K562 (cell line): ENCODE results near the gene TMC6. TPM values are rescaled to one million over a fixed set of nuclear protein-coding genes. Genes with fewer than 3 reads are reported as not detected.
A peak's percentile ranks its signal among the peaks of the same experiment; 100 is the strongest.

Source experiments
- ATAC-seq: fragments of 200-7000 bp; cut with Tn5 transposase; 3 replicates; pipeline ENCODE4 v1.9.1; 2020; ENCODE audit warnings: moderate library complexity
- BruUV-seq: library from RNA; stranded (reverse); fragments of 400-500 nt; replicated peaks from 2 replicates; lab custom pipeline; 2021; lab: Mats Ljungman, UMichigan
- CTCF ChIA-PET: fragments of 300-600 bp; formaldehyde crosslinking; extraction: SDS; loops from one replicate; lab custom pipeline; 2021; ENCODE audit warnings: low intra/inter-chr PET ratio; lab: Yijun Ruan, JAX
- POLR2A ChIA-PET: fragments of 300-600, 350-650 bp; sonication (Branson Sonifier 250); formaldehyde crosslinking; extraction: SDS; loops from one replicate; lab custom pipeline; 2021; ENCODE audit warnings: antibody characterized with exemption, inconsistent platforms; lab: Yijun Ruan, JAX
- DNase-seq, 4 experiments: peaks; one replicate each; pipeline versions ENCODE4 v3.0.0 to v3.0.0-alpha.2; 2011 to 2018; ENCODE audit warnings: low spot score in 3 of 4, mixed read lengths in 3 of 4; ENCODE audit errors: extremely low read depth in 1 of 4
- FAIRE-seq: peaks from 2 replicates; lab custom pipeline; 2011; peaks lifted over from hg19 to GRCh38; lab: Jason Lieb, UNC
- H2AFZ ChIP-seq: 2 replicates; pipeline ENCODE4 v1.6.0; 2011; ENCODE audit warnings: low read depth, low read length, control low read depth, inconsistent platforms
- H3K27ac ChIP-seq: fragments of 200-600 bp; 3 replicates; pipeline ENCODE4 v1.8.0; 2011; ENCODE audit warnings: low read depth, mild to moderate bottlenecking, control low read depth, inconsistent platforms, low read length, moderate library complexity, mixed read lengths; ENCODE audit errors: extremely low read depth
- H3K27me3 ChIP-seq, 2 experiments: fragments of 300-600 bp in 1 of 2; 2 replicates in 1 of 2; 3 replicates in 1 of 2; pipeline versions ENCODE4 v1.6.0 to v1.8.0; 2011; ENCODE audit warnings: inconsistent platforms in 2 of 2, low read length in 2 of 2, mild to moderate bottlenecking in 1 of 2, mixed read lengths in 1 of 2, moderate library complexity in 1 of 2; ENCODE audit not compliant: control insufficient read depth in 2 of 2, insufficient read depth in 2 of 2
- H3K36me3 ChIP-seq: fragments of 300-600 bp; 3 replicates; pipeline ENCODE4 v1.8.0; 2011; ENCODE audit warnings: mild to moderate bottlenecking, low read length, inconsistent platforms; ENCODE audit not compliant: control insufficient read depth, insufficient read depth
- H3K4me1 ChIP-seq, 2 experiments: fragments of 200-600 bp in 1 of 2; replicated peaks in 1 of 2; 2 replicates in 1 of 2; 3 replicates in 1 of 2; pipeline versions ENCODE4 v1.5.1 to v1.8.0; 2011; ENCODE audit warnings: inconsistent platforms in 2 of 2, low read length in 2 of 2, mild to moderate bottlenecking in 1 of 2, mixed read lengths in 1 of 2, moderate library complexity in 1 of 2; ENCODE audit not compliant: control insufficient read depth in 2 of 2, insufficient read depth in 2 of 2
- H3K4me2 ChIP-seq: 2 replicates; pipeline ENCODE4 v1.6.1; 2011; ENCODE audit warnings: low read length, control low read depth, inconsistent platforms, mixed read lengths; ENCODE audit not compliant: insufficient read depth
- H3K4me3 ChIP-seq: fragments of 200-600 bp; sonication (generic), shearing (Covaris generic); 2 replicates; pipeline ENCODE4 v1.5.1; 2016; ENCODE audit warnings: control low read depth, inconsistent platforms
- H3K79me2 ChIP-seq: fragments of 200-600 bp; 3 replicates; pipeline ENCODE4 v1.8.0; 2011; ENCODE audit warnings: low read length, inconsistent platforms; ENCODE audit not compliant: control insufficient read depth, insufficient read depth
- H3K9ac ChIP-seq, 2 experiments: 2 replicates each; pipeline versions ENCODE4 v1.6.0 to v1.6.1; 2011; ENCODE audit warnings: low read depth in 2 of 2, low read length in 2 of 2, control low read depth in 1 of 2, inconsistent platforms in 1 of 2, mild to moderate bottlenecking in 1 of 2, mixed read lengths in 1 of 2; ENCODE audit not compliant: insufficient read depth in 1 of 2
- H3K9me1 ChIP-seq: one replicate; pipeline ENCODE4 v1.6.0; 2011; ENCODE audit warnings: inconsistent platforms, mild to moderate bottlenecking, low read length, moderate library complexity; ENCODE audit not compliant: control insufficient read depth, insufficient read depth
- H3K9me3 ChIP-seq: replicated peaks from 2 replicates; pipeline ENCODE4 v1.5.1; 2011; ENCODE audit warnings: low read depth, low read length, inconsistent platforms; ENCODE audit not compliant: control insufficient read depth, insufficient read depth
- H4K20me1 ChIP-seq: replicated peaks from 2 replicates; pipeline ENCODE4 v1.6.1; 2011; ENCODE audit warnings: low read length, inconsistent platforms, mixed read lengths; ENCODE audit not compliant: control insufficient read depth, insufficient read depth
- ATF6 ChIP-seq: sonication (generic); formaldehyde crosslinking; IDR thresholded peaks from 2 replicates; pipeline ENCODE4 v1.4.0; 2020; ENCODE audit warnings: mild to moderate bottlenecking, missing genetic modification reagents
- CHAMP1 ChIP-seq: fragments of 450-650 bp; IDR thresholded peaks from 2 replicates; pipeline ENCODE4 v1.6.1; 2016; ENCODE audit warnings: mild to moderate bottlenecking
- EP400 ChIP-seq: fragments of 450-650 bp; IDR thresholded peaks from 2 replicates; pipeline ENCODE4 v1.6.1; 2017; ENCODE audit warnings: antibody characterized with exemption, mild to moderate bottlenecking, moderate library complexity
- ESRRA ChIP-seq: fragments of 450-650 bp; IDR thresholded peaks from 2 replicates; pipeline ENCODE4 v1.6.1; 2014; ENCODE audit warnings: low read depth, mild to moderate bottlenecking, moderate library complexity, borderline replicate concordance
- ETV1 ChIP-seq: fragments of 450-650 bp; conservative IDR thresholded peaks from 2 replicates; pipeline ENCODE4 v1.6.1; 2016; ENCODE audit warnings: missing genetic modification characterization, control low read depth, low read depth, missing compliant biosample characterization
- ETV6 ChIP-seq, 3 experiments: fragments of 150-350 bp in 1 of 3; sonication (generic) in 1 of 3; formaldehyde crosslinking in 1 of 3; IDR thresholded peaks; 2 replicates each; pipeline versions ENCODE4 v1.6.1 to v1.8.0; 2014 to 2022; ENCODE audit warnings: borderline replicate concordance in 2 of 3, low read depth in 2 of 3, antibody characterized with exemption in 1 of 3, low read length in 1 of 3, mild to moderate bottlenecking in 1 of 3, missing genetic modification reagents in 1 of 3
- GATAD2A ChIP-seq: fragments of 450-650 bp; IDR thresholded peaks from 2 replicates; pipeline ENCODE4 v1.6.1; 2017
- GATAD2B ChIP-seq: fragments of 450-650 bp; IDR thresholded peaks from 2 replicates; pipeline ENCODE4 v1.6.1; 2017; ENCODE audit warnings: mild to moderate bottlenecking, borderline replicate concordance
- NCOR1 ChIP-seq: fragments of 450-650 bp; IDR thresholded peaks from 2 replicates; pipeline ENCODE4 v1.6.1; 2016; ENCODE audit warnings: mild to moderate bottlenecking, moderate library complexity
- NR2C2 ChIP-seq, 2 experiments: fragments of 200-800 bp in 1 of 2; sonication (Bioruptor generic) in 1 of 2; sonication (generic) in 1 of 2; formaldehyde crosslinking in 1 of 2; IDR thresholded peaks; 2 replicates each; pipeline versions ENCODE4 v1.6.1 to v1.8.0; 2016 to 2022; ENCODE audit warnings: mild to moderate bottlenecking in 1 of 2, missing compliant biosample characterization in 1 of 2, missing genetic modification characterization in 1 of 2, missing genetic modification reagents in 1 of 2
- POLR2B ChIP-seq: fragments of 450-650 bp; IDR thresholded peaks from 2 replicates; pipeline ENCODE4 v1.6.1; 2018; ENCODE audit warnings: low read depth; ENCODE audit not compliant: partially characterized antibody
- POLR2G ChIP-seq: fragments of 200-400 bp; formaldehyde crosslinking; IDR thresholded peaks from 2 replicates; pipeline ENCODE4 v1.6.1; 2017; ENCODE audit warnings: low read depth, mild to moderate bottlenecking, antibody characterized with exemption, low read length, moderate library complexity
- TFAP4 ChIP-seq: sonication (generic); formaldehyde crosslinking; IDR thresholded peaks from 2 replicates; pipeline ENCODE4 v1.8.0; 2022; ENCODE audit warnings: missing genetic modification reagents, mild to moderate bottlenecking, moderate library complexity, borderline replicate concordance
- ZNF644 ChIP-seq: fragments of 200-800 bp; sonication (Bioruptor generic); IDR thresholded peaks from 2 replicates; pipeline ENCODE4 v1.6.1; 2016; ENCODE audit warnings: low read depth, missing genetic modification characterization, missing compliant biosample characterization
- ZNF696 ChIP-seq: fragments of 250-450 bp; sonication (Bioruptor Pico); conservative IDR thresholded peaks from 2 replicates; pipeline ENCODE4 v1.4.0; 2020; ENCODE audit warnings: mild to moderate bottlenecking, moderate library complexity
- WGBS: fragments of 100-300 bp; shearing (Covaris generic); methylation state at CpG from one replicate; pipeline ENCODE4 v1.1.6; 2016; ENCODE audit warnings: low coverage, mixed read lengths; ENCODE audit not compliant: insufficient coverage; ENCODE audit errors: missing lambda C conversion rate; 5-methylcytosine and 5-hydroxymethylcytosine counted together
- in situ Hi-C: fragments of 300-500 bp; cut with MboI; formaldehyde crosslinking; loops from 4 replicates; pipeline ENCODE4 v1.15.0; 2018; ENCODE audit warnings: inconsistent platforms, mixed read lengths
- intact Hi-C: fragments of 100-400 bp; cut with micrococcal nuclease; formaldehyde crosslinking; loops from 2 replicates; pipeline ENCODE4 v1.14.2; 2022
- polyA plus RNA-seq, 8 experiments: library from polyadenylated mRNA; depleted of rRNA in 4 of 8; stranded (reverse) in 5 of 8; unstranded in 3 of 8; fragments of >200 nt; fragmentation: Nextera tagmentation in 2 of 8; fragmentation: Illumina TruSeq in 1 of 8; extraction: Ambion mirVana in 2 of 8; extraction: Trizol in 1 of 8; gene quantifications; 2 replicates each; pipeline versions ENCODE4 v1.2.1 to v1.2.3, GENCODE V29; 2011 to 2014; ENCODE audit warnings: inconsistent platforms in 1 of 8, missing spikeins in 1 of 8
- total RNA-seq, 7 experiments: library from RNA; depleted of rRNA in 6 of 7; stranded (reverse); fragments of >200 nt in 6 of 7; fragmentation: Illumina TruSeq in 2 of 7; extraction: Trizol in 2 of 7; gene quantifications; 2 replicates each; pipeline versions ENCODE4 v1.2.1 to v1.2.3, GENCODE V29; 2011 to 2021; ENCODE audit warnings: low replicate concordance in 1 of 7

TMC6 gene
- total and polyA plus RNA-seq, 9 of the 15 experiments (the other 6 are each of a cell fraction or from before 2014, with no cell fraction given): 4.1 to 351 (median 66.9) TPM

DNA sequence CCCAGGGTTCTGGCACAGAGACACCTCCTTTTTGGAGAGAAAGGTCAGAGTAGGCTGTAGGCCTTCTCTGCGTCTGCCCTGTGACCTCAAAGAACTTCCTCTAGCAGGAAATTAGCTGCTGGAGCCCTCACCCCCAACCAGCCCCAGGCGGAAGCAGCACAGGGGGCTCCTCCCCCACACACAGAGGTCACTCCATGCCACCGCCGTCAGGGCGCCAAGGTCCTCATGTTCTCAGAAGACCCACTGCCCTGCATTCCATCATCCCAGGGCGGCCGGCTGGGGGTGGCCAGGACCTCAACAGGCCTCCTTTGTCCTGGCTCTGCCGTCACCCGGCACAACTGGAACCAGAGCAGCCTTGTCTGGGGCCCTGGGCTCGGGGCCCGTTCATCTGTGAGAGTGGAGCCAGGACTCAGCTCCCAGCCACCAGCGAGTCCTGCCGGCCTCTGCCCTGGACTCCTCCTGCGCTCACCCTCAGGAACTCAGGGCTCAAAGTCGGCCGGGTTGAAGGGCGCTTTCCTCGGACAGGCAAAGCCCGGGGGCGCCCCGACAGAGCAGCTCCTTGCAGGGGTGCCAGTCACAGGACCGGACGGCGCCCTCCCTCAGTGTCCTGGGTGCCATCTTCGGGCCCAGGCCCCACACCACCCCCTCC is 1.2 kb downstream of the TMC6 start:
- POLR2A ChIA-PET: interaction anchor here (0.7 to 2.2 kb wide), 12 partner anchors 8 to 96 kb away, joined by 3 to 14 read pairs (median 4); partner anchors contain the start of genes AFMID and TK1
- CTCF ChIA-PET: no interaction called here
- TF ChIP-seq GATAD2B (no peak), ETV6 (IDR thresholded peaks at IDR 0.05; ENCODE audit: borderline replicate concordance in 1 of 2, low read depth in 2 of 2, low read length in 1 of 2) (peak in 1 of 2 experiments; percentile 67; a peak in 2 of 4 replicates), ETV6 (CRISPR knock-in tag; IDR thresholded peaks at IDR 0.05; ENCODE audit: borderline replicate concordance) (no peak), NCOR1 (peak; percentile 58; the same call in 1 of the 2 replicates), POLR2B (peak; percentile 52), ESRRA (peak; percentile 86), ZNF644 (no peak), GATAD2A (0 out of 2 replicates have a peak, but pooled peaks have one; percentile 48), ATF6 (CRISPR knock-in tag) (0 out of 2 replicates have a peak, but pooled peaks have one; percentile 16), TFAP4 (CRISPR knock-in tag) (no peak), ZNF696 (CRISPR knock-in tag) (no peak), POLR2G (peak; percentile 69), CHAMP1 (no peak), EP400 (peak; percentile 71; the same call in 1 of the 2 replicates), ETV1 (peak; percentile 97), NR2C2 (CRISPR knock-in tag; IDR thresholded peaks at IDR 0.05) (peak; percentile 66), NR2C2 (tag; IDR thresholded peaks at IDR 0.05) (peak; percentile 93)

More for the DNA sequence above, 1.2 kb downstream of the TMC6 start:
- Histone ChIP-seq H3K9ac (peak overlapping the region; percentile 82 to 95), H3K27ac (peak overlapping the region; percentile 81), H3K79me2 (peaks cover 81% of the 10 kb centered on the region), H3K4me2 (peak overlapping the region; percentile 81), H3K9me1 (no peaks in the 10 kb centered on the region), H4K20me1 (no peaks in the 10 kb centered on the region; the same call in 1 of the 2 replicates), H2AFZ (no peak overlapping the region), H3K9me3 (no peaks in the 10 kb centered on the region), H3K27me3 (no peaks in the 10 kb centered on the region), H3K4me3 (peak overlapping the region; percentile 98), H3K4me1 (peaks cover 29 to 85% of the 10 kb centered on the region in 2 experiments), H3K36me3 (peaks cover 48% of the 10 kb centered on the region)
- FAIRE-seq: peak; percentile 92
- peak; percentile 63 for ATAC-seq
- in situ Hi-C loops: no loop called here
- WGBS: 0% methylated on average over 23 of the region's 25 CpGs
- DNase-seq: peak; percentile 46 to 86 (median 64)
- TSS peak; percentile 78 for BruUV-seq
- intact Hi-C loops: loop anchor here (5.0 kb wide), 1 partner anchor 40 kb away; the partner anchor contains the start of gene SYNGR2
